ENCODE measurements around the gene TPBGL.

- TF ChIP-seq CTCF (IDR thresholded peaks at IDR 0.05), result no peak
- no peak for TF ChIP-seq POLR2A (IDR thresholded peaks at IDR 0.05)
These were observed 3.5 kb upstream of the TPBGL start for GRCh38 chr11:75237050-75237449.

All from ovary (tissue), 3 donors.